ENCODE data around the gene U2AF1L4. TPM values are rescaled to one million over a fixed set of nuclear protein-coding genes. Genes with fewer than 3 reads are reported as not detected.
A peak's percentile ranks its signal among the peaks of the same experiment; 100 is the strongest.

The U2AF1L4 gene
- total RNA-seq, 4 donors from 2014 or later = 5.1 to 22.9 (median 13.4) TPM

DNA sequence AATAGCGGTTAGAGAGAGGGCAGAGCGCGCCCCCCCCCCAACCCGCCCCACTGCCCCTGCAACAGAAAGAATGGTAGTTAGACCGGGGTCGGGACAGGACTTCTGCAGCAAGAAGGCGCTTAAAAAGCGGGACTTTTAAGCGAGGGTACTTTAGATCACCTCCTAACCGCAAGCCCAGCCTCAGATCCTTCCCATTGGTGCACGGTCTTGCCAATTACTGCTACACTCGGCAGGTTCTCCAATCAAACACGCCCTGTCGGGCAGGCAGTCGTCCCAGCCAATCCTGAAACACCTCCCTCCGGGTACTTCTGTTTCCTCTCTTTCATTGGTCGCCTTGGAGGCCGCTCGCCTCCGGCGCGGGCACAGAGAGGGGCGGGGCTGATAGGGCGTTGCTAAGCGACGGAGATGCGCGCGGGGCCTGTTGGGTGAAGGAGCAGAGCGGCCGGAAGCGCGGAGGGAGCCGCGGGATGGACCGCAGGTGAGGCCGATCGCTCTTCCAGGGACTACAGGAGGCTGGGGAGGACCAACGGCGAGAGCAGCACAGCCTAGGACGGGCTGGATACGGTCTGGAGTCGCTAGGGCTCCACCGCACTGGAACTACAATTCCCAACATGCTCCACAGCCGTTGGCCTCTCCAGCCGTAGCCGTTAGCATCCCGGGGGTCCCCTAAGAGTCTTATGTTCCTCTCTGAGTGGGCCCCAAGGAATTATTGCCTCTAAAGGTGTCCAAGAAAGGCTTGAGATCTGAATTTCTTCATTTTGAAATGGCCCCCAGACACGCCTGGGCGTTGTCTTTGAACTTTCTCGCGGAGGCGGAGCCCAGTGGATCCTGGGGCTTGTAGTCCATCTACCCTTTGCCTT, 12.8 kb upstream of the U2AF1L4 start, which contains the start of gene PROSER3:
Gene PROSER3 (plus strand): TSS at position 428 of the 860 bp plus-strand sequence. CDS start 40 bp downstream, at position 468.
- in situ Hi-C loops (cut with MboI; ENCODE audit: low sequenced_read_pairs in 4 of 4) = loop anchor here in 1 of 4 donors (25.0 kb wide), 1 partner anchor 379 kb away; the partner anchor contains the start of gene CAPNS1
- H3K27me3 ChIP-seq = no peaks in the 10 kb centered on the region
- peak; percentile 99 to 100 for DNase-seq
- H3K9me3 ChIP-seq = no peaks in the 10 kb centered on the region
- H3K4me1 ChIP-seq = peaks cover 28 to 43% of the 10 kb centered on the region in 2 donors
- H3K4me3 ChIP-seq = peak within 1 kb of the TSS; percentile 72 to 84 (median 76)
- peak within 1 kb of the TSS; percentile 89 to 97 (median 95) for H3K27ac ChIP-seq
- H3K36me3 ChIP-seq = peaks cover 0 to 2% of the 10 kb centered on the region in 2 donors
- peak; percentile 56 to 82 for TF ChIP-seq POLR2A (IDR thresholded peaks at IDR 0.05)
- TF ChIP-seq, protein P1, sequence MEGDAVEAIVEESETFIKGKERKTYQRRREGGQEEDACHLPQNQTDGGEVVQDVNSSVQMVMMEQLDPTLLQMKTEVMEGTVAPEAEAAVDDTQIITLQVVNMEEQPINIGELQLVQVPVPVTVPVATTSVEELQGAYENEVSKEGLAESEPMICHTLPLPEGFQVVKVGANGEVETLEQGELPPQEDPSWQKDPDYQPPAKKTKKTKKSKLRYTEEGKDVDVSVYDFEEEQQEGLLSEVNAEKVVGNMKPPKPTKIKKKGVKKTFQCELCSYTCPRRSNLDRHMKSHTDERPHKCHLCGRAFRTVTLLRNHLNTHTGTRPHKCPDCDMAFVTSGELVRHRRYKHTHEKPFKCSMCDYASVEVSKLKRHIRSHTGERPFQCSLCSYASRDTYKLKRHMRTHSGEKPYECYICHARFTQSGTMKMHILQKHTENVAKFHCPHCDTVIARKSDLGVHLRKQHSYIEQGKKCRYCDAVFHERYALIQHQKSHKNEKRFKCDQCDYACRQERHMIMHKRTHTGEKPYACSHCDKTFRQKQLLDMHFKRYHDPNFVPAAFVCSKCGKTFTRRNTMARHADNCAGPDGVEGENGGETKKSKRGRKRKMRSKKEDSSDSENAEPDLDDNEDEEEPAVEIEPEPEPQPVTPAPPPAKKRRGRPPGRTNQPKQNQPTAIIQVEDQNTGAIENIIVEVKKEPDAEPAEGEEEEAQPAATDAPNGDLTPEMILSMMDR (IDR thresholded peaks at IDR 0.05 in 4 of 5, conservative IDR thresholded peaks at IDR 0.05 in 1 of 5) = no peak
- ATAC-seq = peak; percentile 85 to 91
- intact Hi-C loops (cut with DNase I; ENCODE audit: low total_unique reads) = loop anchor here (1.0 to 10.0 kb wide), 6 partner anchors 17 to 716 kb away; partner anchors contain the start of genes ARHGAP33, COX6B1, COX7A1 and HPN

DNA sequence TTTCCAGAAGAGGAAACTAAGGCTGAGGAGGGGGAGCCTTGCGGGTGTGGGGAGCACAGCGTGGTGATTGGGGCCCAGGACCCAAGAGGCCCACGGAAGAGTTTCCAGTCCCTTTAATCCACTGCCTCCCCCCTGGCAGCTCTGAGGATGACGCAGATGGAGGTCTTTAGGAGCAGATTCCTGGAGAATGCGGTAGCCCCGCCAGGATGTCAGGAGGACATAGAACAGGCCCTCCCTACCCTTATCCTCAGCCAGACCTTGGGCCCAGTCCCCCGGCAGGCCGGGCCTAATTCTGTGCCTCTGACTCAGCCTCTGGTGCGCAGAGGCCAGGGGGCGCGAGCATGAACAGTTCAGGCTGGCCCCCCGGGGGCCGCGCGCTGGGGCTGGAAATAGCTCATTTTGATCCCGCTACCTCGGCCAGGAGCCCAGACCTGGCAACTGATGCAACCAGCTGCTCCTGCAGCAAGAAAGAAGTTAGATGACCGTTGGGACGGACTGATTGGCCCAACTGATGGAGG, 12.1 kb upstream of the U2AF1L4 start:
- intact Hi-C loops (cut with DNase I; ENCODE audit: low total_unique reads) = loop anchor here (5.0 to 10.0 kb wide), 5 partner anchors 110 to 715 kb away; partner anchors contain the start of genes COX6B1, COX7A1, HPN and USF2
- in situ Hi-C loops (cut with MboI; ENCODE audit: low sequenced_read_pairs in 4 of 4) = loop anchor here in 1 of 4 donors (25.0 kb wide), 1 partner anchor 380 kb away; the partner anchor contains the start of gene CAPNS1
- peak overlapping the region; percentile 89 to 97 (median 95) for H3K27ac ChIP-seq
- peaks cover 0 to 9% of the 10 kb centered on the region in 2 donors for H3K36me3 ChIP-seq
- peaks cover 28 to 43% of the 10 kb centered on the region in 2 donors for H3K4me1 ChIP-seq
- TF ChIP-seq POLR2A (IDR thresholded peaks at IDR 0.05) = peak; percentile 7 to 59
- TF ChIP-seq, protein P1 (IDR thresholded peaks at IDR 0.05 in 4 of 5, conservative IDR thresholded peaks at IDR 0.05 in 1 of 5) = no peak
- DNase-seq = peak; percentile 66 to 91
- H3K9me3 ChIP-seq = no peaks in the 10 kb centered on the region
- ATAC-seq = peak; percentile 47 to 55
- H3K27me3 ChIP-seq = no peaks in the 10 kb centered on the region
- H3K4me3 ChIP-seq = peak overlapping the region; percentile 57 to 84 (median 74)

DNA sequence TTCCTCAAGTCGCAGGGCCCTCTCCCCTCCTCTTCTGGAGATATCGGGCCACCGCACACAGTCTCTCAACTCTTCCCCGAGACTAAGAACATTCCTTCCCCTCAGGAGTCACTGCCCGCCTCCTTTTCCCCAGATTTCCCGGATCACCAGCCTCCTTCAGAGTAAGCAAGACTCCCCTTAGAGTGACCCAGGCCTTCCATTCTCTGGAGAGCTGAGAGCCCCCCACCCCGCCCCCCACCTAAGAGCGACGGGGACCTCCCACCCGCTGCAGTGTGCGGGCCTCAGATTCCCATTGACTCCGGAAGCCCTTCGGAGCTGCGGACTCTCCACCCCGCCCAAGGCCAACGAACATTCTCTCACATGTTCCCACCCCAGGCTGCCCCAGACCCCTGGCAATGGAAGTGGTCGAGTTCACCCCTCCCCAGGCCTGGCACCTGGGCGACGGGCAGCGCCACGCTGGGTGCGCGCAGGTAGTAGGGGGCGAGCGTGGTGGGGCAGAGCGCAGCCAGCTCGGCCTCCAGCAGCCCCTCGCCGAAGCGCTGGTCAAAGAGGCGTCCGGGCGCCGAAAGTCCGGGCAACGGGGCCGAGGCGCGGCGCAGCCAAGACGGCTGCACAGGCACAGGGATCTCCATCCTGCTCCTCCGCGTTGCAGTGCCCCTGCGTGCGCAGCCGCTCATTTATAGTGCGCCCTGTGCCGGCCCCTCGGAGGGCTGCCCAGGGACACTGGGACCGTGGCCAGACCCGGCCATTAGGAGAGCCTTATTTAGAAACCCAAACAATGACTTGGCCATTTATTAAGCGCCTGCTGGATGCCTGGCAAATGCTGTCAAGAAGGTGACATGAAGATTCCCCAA, 11.4 kb upstream of the U2AF1L4 start, which contains the start of gene HSPB6:
Gene HSPB6 (minus strand): TSS at position 653 of the 854 bp plus-strand sequence. CDS start 21 bp downstream, at position 632.
- ATAC-seq (peak; percentile 3 to 15), DNase-seq (peak in 1 of 2 donors; percentile 74)
- Histone ChIP-seq H3K9me3 (no peaks in the 10 kb centered on the region), H3K27ac (peak within 1 kb of the TSS; percentile 89 to 97 (median 95)), H3K27me3 (no peaks in the 10 kb centered on the region), H3K4me3 (peak within 1 kb of the TSS; percentile 57 to 84 (median 74)), H3K36me3 (peaks cover 0 to 12% of the 10 kb centered on the region in 2 donors), H3K4me1 (peaks cover 28 to 43% of the 10 kb centered on the region in 2 donors)
- intact Hi-C loops (cut with DNase I; ENCODE audit: low total_unique reads) = loop anchor here (5.0 to 10.0 kb wide), 5 partner anchors 109 to 714 kb away; partner anchors contain the start of genes COX6B1, COX7A1, HPN and USF2
- in situ Hi-C loops (cut with MboI; ENCODE audit: low sequenced_read_pairs in 4 of 4) = loop anchor here in 1 of 4 donors (25.0 kb wide), 1 partner anchor 381 kb away; the partner anchor contains the start of gene CAPNS1
- TF ChIP-seq, protein P1 (IDR thresholded peaks at IDR 0.05 in 4 of 5, conservative IDR thresholded peaks at IDR 0.05 in 1 of 5) = no peak
- TF ChIP-seq POLR2A (IDR thresholded peaks at IDR 0.05) = peak; percentile 64 to 77
